HepG2 (cell line): ENCODE data around the gene POMT1. TPM values are rescaled to one million over a fixed set of nuclear protein-coding genes. Genes with fewer than 3 reads are reported as not detected.
A peak's percentile ranks its signal among the peaks of the same experiment; 100 is the strongest.

ENCODE experiments used
- ATAC-seq: fragments of 200-7000 bp; cut with Tn5 transposase; 3 replicates; pipeline ENCODE4 v1.9.1; 2020; ENCODE audit warnings: mild to moderate bottlenecking, moderate library complexity
- BruUV-seq: library from RNA; stranded (reverse); fragments of 400-500 nt; replicated peaks from 2 replicates; lab custom pipeline; 2021; lab: Mats Ljungman, UMichigan
- CTCF ChIA-PET: fragments of 300-600 bp; formaldehyde crosslinking; extraction: SDS; loops from one replicate; lab custom pipeline; 2021; ENCODE audit warnings: low total read pairs, inconsistent platforms, low intra/inter-chr PET ratio; lab: Yijun Ruan, JAX
- POLR2A ChIA-PET: fragments of 350-600 bp; sonication (Branson Sonifier 250); formaldehyde crosslinking; loops from one replicate; lab custom pipeline; 2020; ENCODE audit warnings: antibody characterized with exemption, inconsistent platforms; lab: Yijun Ruan, JAX
- DNase-seq: peaks from one replicate; pipeline ENCODE4 v3.0.0-alpha.2; 2015; ENCODE audit warnings: low spot score
- FAIRE-seq: peaks from 3 replicates; lab custom pipeline; 2011; peaks lifted over from hg19 to GRCh38; lab: Jason Lieb, UNC
- H2AFZ ChIP-seq: one replicate; pipeline ENCODE4 v1.6.1; 2011; ENCODE audit warnings: low read length, inconsistent platforms
- H3K27ac ChIP-seq: fragments of 300-600 bp; 3 replicates; pipeline ENCODE4 v1.8.0; 2011; ENCODE audit warnings: mixed run types, mild to moderate bottlenecking, mixed read lengths, low read length, inconsistent platforms; ENCODE audit not compliant: insufficient read depth; ENCODE audit errors: extremely low read length
- H3K27me3 ChIP-seq, 2 experiments: fragments of 200-600 bp in 1 of 2; 2 replicates in 1 of 2; 3 replicates in 1 of 2; pipeline versions ENCODE4 v1.6.0 to v1.8.0; 2011; ENCODE audit warnings: low read length in 2 of 2, mild to moderate bottlenecking in 2 of 2, moderate library complexity in 2 of 2, inconsistent platforms in 1 of 2; ENCODE audit not compliant: insufficient read depth in 2 of 2, control insufficient read depth in 1 of 2
- H3K36me3 ChIP-seq, 2 experiments: fragments of 200-600 bp in 1 of 2; replicated peaks in 1 of 2; 2 replicates in 1 of 2; 3 replicates in 1 of 2; pipeline versions ENCODE4 v1.5.1 to v1.8.0; 2011; ENCODE audit warnings: low read length in 2 of 2, inconsistent platforms in 1 of 2; ENCODE audit not compliant: insufficient read depth in 2 of 2, control insufficient read depth in 1 of 2
- H3K4me1 ChIP-seq: 2 replicates; pipeline ENCODE4 v1.5.1; 2012; ENCODE audit warnings: low read length, inconsistent platforms; ENCODE audit not compliant: insufficient read depth
- H3K4me2 ChIP-seq: 2 replicates; pipeline ENCODE4 v1.6.0; 2011; ENCODE audit warnings: low read depth, low read length, inconsistent platforms
- H3K4me3 ChIP-seq, 3 experiments: fragments of 200-600 bp in 1 of 3; sonication (generic), shearing (Covaris generic) in 1 of 3; replicated peaks in 1 of 3; 2 replicates each; pipeline ENCODE4 v1.5.1; 2011 to 2016; ENCODE audit warnings: low read length in 3 of 3, inconsistent platforms in 2 of 3, low read depth in 2 of 3, mild to moderate bottlenecking in 2 of 3, control low read depth in 1 of 3, mixed read lengths in 1 of 3; ENCODE audit not compliant: insufficient read depth in 1 of 3
- H3K79me2 ChIP-seq: one replicate; pipeline ENCODE4 v1.6.1; 2011; ENCODE audit warnings: low read length, inconsistent platforms; ENCODE audit not compliant: insufficient read depth
- H3K9ac ChIP-seq: 2 replicates; pipeline ENCODE4 v1.6.0; 2011; ENCODE audit warnings: mild to moderate bottlenecking, low read depth, low read length, inconsistent platforms; ENCODE audit not compliant: insufficient read depth
- H3K9me3 ChIP-seq: 2 replicates; pipeline ENCODE4 v1.5.1; 2012; ENCODE audit warnings: mild to moderate bottlenecking, low read length
- H4K20me1 ChIP-seq: 2 replicates; pipeline ENCODE4 v1.6.0; 2011; ENCODE audit warnings: inconsistent platforms, mild to moderate bottlenecking, low read length, moderate library complexity; ENCODE audit not compliant: insufficient read depth
- AGO1 ChIP-seq: fragments of 200-400 bp; formaldehyde crosslinking; IDR thresholded peaks from 2 replicates; pipeline ENCODE4 v1.6.1; 2017; ENCODE audit warnings: mild to moderate bottlenecking, low read depth, low read length, moderate library complexity; ENCODE audit not compliant: poor library complexity, severe bottlenecking
- KDM1A ChIP-seq: IDR thresholded peaks from 2 replicates; pipeline ENCODE4 v1.6.1; 2016; ENCODE audit warnings: missing compliant biosample characterization
- NCOA1 ChIP-seq: sonication (generic); formaldehyde crosslinking; IDR thresholded peaks from 2 replicates; pipeline ENCODE4 v1.9.0; 2021; ENCODE audit warnings: missing genetic modification reagents
- NFIC ChIP-seq: IDR thresholded peaks from 2 replicates; pipeline ENCODE4 v1.6.1; 2012; ENCODE audit warnings: mild to moderate bottlenecking, low read length, inconsistent platforms
- NFKBIZ ChIP-seq: IDR thresholded peaks from 2 replicates; pipeline ENCODE4 v1.6.1; 2018; ENCODE audit warnings: missing genetic modification reagents, missing compliant biosample characterization
- REL ChIP-seq: sonication (generic); formaldehyde crosslinking; conservative IDR thresholded peaks from 2 replicates; pipeline ENCODE4 v1.8.0; 2022; ENCODE audit warnings: mild to moderate bottlenecking, missing genetic modification reagents, moderate library complexity
- SOX5 ChIP-seq: IDR thresholded peaks from 2 replicates; pipeline ENCODE4 v1.6.1; 2016; ENCODE audit warnings: borderline replicate concordance
- U2AF2 ChIP-seq: fragments of 200-400 bp; formaldehyde crosslinking; IDR thresholded peaks from 2 replicates; pipeline ENCODE4 v1.6.1; 2017; ENCODE audit warnings: low read depth, mild to moderate bottlenecking, low read length
- ZNF441 ChIP-seq: sonication (generic); formaldehyde crosslinking; IDR thresholded peaks from 2 replicates; pipeline ENCODE4 v1.7.0; 2021; ENCODE audit warnings: missing genetic modification reagents, borderline replicate concordance
- ZNF557 ChIP-seq: sonication (generic); formaldehyde crosslinking; IDR thresholded peaks from 2 replicates; pipeline ENCODE4 v1.4.0; 2020; ENCODE audit warnings: missing genetic modification reagents
- WGBS: methylation state at CpG from one replicate; pipeline ENCODE4 v1.1.6; 2017; ENCODE audit warnings: low lambda C conversion rate; 5-methylcytosine and 5-hydroxymethylcytosine counted together
- in situ Hi-C: cut with HindIII; loops from 2 replicates; pipeline ENCODE4 v1.10.0; 2017; ENCODE audit warnings: low pct_unique_long_range_greater_than_20kb; ENCODE audit not compliant: extremely low pct_ligation_motif_present
- intact Hi-C: fragments of 100-400 bp; cut with micrococcal nuclease; formaldehyde crosslinking; loops from one replicate; pipeline ENCODE4 v1.10.0; 2022; ENCODE audit not compliant: unreplicated experiment
- polyA plus RNA-seq, 8 experiments: library from polyadenylated mRNA; depleted of rRNA in 3 of 8; stranded (reverse) in 7 of 8; unstranded in 1 of 8; fragments of >200 nt; fragmentation: Illumina TruSeq in 4 of 8; extraction: Trizol in 4 of 8; gene quantifications; 2 replicates each; pipeline versions ENCODE4 v1.2.1 to v1.2.3, GENCODE V29; 2011 to 2016; ENCODE audit warnings: low read depth in 4 of 8, missing spikeins in 1 of 8, mixed read lengths in 1 of 8; ENCODE audit not compliant: insufficient read depth in 1 of 8
- total RNA-seq, 5 experiments: library from RNA; depleted of rRNA; stranded (reverse); fragments of >200 nt; fragmentation: Illumina TruSeq; extraction: Trizol; gene quantifications; 2 replicates each; pipeline ENCODE4 v1.2.3, GENCODE V29; 2016; ENCODE audit warnings: low read depth in 1 of 5
- TF ChIP-seq, protein P1 (sequence below): sonication (generic); formaldehyde crosslinking; IDR thresholded peaks from 2 replicates; pipeline ENCODE4 v1.5.0; 2020; ENCODE audit warnings: missing genetic modification reagents, mild to moderate bottlenecking, borderline replicate concordance
- TF ChIP-seq, protein P2 (sequence below): sonication (generic); formaldehyde crosslinking; conservative IDR thresholded peaks from 2 replicates; pipeline ENCODE4 v1.4.0; 2020; ENCODE audit warnings: missing genetic modification reagents
- TF ChIP-seq, protein P3 (sequence below), 2 experiments: IDR thresholded peaks; 2 replicates each; pipeline ENCODE4 v1.6.1; 2011 to 2012; ENCODE audit warnings: low read length in 2 of 2, borderline replicate concordance in 1 of 2, low read depth in 1 of 2, mild to moderate bottlenecking in 1 of 2, moderate library complexity in 1 of 2
- TF ChIP-seq, protein P4 (sequence below): sonication (generic); formaldehyde crosslinking; IDR thresholded peaks from 2 replicates; pipeline ENCODE4 v1.4.0; 2020; ENCODE audit warnings: mild to moderate bottlenecking, missing genetic modification reagents, borderline replicate concordance

The POMT1 gene
- total and polyA plus RNA-seq, 2 of the 13 experiments (the other 11 are each of a cell fraction or from before 2014, with no cell fraction given) = 21.6 to 22.7 TPM

DNA sequence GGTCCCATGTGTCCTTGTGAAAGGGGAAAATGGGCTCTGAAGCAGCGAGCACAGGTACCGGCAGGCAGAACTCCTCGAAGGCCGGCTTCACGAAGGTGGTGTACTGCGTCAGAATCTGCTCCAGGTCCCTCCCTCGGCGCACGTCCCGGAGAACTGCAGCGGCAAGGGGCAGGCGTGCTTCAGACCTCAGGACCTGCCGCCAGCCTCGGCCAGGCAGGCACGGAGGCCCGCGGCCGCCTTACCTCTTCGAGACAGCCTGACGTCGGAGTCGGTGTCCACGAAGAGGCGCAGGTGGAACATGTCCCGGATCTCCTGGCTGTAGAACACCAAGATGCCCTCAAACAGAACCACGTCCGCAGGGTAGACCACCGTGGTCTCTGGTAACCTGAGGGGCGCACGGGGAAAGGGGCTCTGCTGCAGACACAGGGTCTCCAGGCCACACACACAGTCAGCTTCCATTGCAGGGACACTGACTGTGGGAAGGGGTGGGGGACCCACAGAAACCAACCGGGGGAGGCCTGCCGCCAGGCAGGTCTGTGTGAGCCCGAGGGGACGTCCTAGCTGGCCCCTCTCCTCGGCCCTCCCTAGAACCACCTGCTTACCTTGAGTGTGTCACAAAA lies 26.3 kb downstream of the POMT1 start:
- in situ Hi-C loops (no loop called here), intact Hi-C loops (no loop called here)
- no TSS peak for BruUV-seq
- POLR2A ChIA-PET = no interaction called here
- peaks cover 9 to 30% of the 10 kb centered on the region in 2 experiments; a peak in 4 of 5 replicates for H3K36me3 ChIP-seq
- H3K4me2 ChIP-seq = no peak overlapping the region
- H3K27me3 ChIP-seq = peaks cover 0 to 4% of the 10 kb centered on the region in 2 experiments; a peak in 1 of 5 replicates
- no peak for TF ChIP-seq ZNF441 (CRISPR knock-in tag)
- TF ChIP-seq, protein P1, sequence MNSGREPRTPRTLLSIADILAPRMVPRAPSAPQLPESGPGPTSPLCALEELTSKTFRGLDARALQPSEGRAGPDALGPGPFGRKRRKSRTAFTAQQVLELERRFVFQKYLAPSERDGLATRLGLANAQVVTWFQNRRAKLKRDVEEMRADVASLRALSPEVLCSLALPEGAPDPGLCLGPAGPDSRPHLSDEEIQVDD = no peak
- no peak for TF ChIP-seq NFIC
- no peak for TF ChIP-seq U2AF2
- TF ChIP-seq, protein P2, sequence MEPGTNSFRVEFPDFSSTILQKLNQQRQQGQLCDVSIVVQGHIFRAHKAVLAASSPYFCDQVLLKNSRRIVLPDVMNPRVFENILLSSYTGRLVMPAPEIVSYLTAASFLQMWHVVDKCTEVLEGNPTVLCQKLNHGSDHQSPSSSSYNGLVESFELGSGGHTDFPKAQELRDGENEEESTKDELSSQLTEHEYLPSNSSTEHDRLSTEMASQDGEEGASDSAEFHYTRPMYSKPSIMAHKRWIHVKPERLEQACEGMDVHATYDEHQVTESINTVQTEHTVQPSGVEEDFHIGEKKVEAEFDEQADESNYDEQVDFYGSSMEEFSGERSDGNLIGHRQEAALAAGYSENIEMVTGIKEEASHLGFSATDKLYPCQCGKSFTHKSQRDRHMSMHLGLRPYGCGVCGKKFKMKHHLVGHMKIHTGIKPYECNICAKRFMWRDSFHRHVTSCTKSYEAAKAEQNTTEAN (CRISPR knock-in tag) = no peak
- TF ChIP-seq KDM1A (CRISPR knock-in tag) = no peak
- no peak for TF ChIP-seq NCOA1 (CRISPR knock-in tag)
- TF ChIP-seq, protein P3, sequence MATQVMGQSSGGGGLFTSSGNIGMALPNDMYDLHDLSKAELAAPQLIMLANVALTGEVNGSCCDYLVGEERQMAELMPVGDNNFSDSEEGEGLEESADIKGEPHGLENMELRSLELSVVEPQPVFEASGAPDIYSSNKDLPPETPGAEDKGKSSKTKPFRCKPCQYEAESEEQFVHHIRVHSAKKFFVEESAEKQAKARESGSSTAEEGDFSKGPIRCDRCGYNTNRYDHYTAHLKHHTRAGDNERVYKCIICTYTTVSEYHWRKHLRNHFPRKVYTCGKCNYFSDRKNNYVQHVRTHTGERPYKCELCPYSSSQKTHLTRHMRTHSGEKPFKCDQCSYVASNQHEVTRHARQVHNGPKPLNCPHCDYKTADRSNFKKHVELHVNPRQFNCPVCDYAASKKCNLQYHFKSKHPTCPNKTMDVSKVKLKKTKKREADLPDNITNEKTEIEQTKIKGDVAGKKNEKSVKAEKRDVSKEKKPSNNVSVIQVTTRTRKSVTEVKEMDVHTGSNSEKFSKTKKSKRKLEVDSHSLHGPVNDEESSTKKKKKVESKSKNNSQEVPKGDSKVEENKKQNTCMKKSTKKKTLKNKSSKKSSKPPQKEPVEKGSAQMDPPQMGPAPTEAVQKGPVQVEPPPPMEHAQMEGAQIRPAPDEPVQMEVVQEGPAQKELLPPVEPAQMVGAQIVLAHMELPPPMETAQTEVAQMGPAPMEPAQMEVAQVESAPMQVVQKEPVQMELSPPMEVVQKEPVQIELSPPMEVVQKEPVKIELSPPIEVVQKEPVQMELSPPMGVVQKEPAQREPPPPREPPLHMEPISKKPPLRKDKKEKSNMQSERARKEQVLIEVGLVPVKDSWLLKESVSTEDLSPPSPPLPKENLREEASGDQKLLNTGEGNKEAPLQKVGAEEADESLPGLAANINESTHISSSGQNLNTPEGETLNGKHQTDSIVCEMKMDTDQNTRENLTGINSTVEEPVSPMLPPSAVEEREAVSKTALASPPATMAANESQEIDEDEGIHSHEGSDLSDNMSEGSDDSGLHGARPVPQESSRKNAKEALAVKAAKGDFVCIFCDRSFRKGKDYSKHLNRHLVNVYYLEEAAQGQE (IDR thresholded peaks at IDR 0.05; ENCODE audit: borderline replicate concordance in 1 of 2, low read depth in 1 of 2, low read length in 2 of 2) = no peak
- TF ChIP-seq, protein P4, sequence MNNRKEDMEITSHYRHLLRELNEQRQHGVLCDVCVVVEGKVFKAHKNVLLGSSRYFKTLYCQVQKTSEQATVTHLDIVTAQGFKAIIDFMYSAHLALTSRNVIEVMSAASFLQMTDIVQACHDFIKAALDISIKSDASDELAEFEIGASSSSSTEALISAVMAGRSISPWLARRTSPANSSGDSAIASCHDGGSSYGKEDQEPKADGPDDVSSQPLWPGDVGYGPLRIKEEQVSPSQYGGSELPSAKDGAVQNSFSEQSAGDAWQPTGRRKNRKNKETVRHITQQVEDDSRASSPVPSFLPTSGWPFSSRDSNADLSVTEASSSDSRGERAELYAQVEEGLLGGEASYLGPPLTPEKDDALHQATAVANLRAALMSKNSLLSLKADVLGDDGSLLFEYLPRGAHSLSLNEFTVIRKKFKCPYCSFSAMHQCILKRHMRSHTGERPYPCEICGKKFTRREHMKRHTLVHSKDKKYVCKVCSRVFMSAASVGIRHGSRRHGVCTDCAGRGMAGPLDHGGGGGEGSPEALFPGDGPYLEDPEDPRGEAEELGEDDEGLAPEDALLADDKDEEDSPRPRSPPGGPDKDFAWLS (CRISPR knock-in tag) = no peak
- TF ChIP-seq AGO1 = no peak
- TF ChIP-seq REL (CRISPR knock-in tag) = no peak
- no peak for TF ChIP-seq SOX5 (CRISPR knock-in tag)
- no peak for TF ChIP-seq ZNF557 (CRISPR knock-in tag)
- TF ChIP-seq NFKBIZ (CRISPR knock-in tag) = no peak
- no peak overlapping the region for H3K9ac ChIP-seq
- DNase-seq (no peak), ATAC-seq (no peak), FAIRE-seq (no peak)
- H3K79me2 ChIP-seq = peaks cover 6% of the 10 kb centered on the region
- H3K4me3 ChIP-seq = peak overlapping the region in 1 of 3 experiments; percentile 78; a peak in 1 of 6 replicates
- H4K20me1 ChIP-seq = no peaks in the 10 kb centered on the region
- H3K9me3 ChIP-seq = no peaks in the 10 kb centered on the region
- WGBS = 98% methylated on average over 31 of the region's 35 CpGs
- peaks cover 11% of the 10 kb centered on the region for H3K4me1 ChIP-seq
- CTCF ChIA-PET = no interaction called here
- no peak overlapping the region for H2AFZ ChIP-seq
- no peak overlapping the region for H3K27ac ChIP-seq
